ENCODE data around the gene GDPD5.

DNA sequence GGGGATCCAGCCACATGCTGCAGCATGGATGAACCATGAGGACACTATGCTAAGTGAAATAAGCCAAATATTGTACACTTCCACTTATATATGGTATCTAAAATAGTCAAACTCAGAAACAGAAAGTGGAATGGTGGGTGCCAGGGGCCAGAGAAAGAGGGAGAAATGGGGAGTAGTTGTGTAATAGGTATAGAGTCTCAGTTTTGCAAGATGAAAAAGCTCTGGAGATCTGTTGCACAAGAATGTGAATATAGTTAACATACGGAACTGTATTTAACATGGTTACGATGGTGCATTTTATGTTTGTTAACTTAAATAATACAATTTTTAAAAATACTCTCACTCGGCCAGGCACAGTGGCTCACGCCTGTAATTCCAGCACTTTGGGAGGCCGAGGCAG lies 21.2 kb downstream of the GDPD5 start:
- TF ChIP-seq, protein P1, sequence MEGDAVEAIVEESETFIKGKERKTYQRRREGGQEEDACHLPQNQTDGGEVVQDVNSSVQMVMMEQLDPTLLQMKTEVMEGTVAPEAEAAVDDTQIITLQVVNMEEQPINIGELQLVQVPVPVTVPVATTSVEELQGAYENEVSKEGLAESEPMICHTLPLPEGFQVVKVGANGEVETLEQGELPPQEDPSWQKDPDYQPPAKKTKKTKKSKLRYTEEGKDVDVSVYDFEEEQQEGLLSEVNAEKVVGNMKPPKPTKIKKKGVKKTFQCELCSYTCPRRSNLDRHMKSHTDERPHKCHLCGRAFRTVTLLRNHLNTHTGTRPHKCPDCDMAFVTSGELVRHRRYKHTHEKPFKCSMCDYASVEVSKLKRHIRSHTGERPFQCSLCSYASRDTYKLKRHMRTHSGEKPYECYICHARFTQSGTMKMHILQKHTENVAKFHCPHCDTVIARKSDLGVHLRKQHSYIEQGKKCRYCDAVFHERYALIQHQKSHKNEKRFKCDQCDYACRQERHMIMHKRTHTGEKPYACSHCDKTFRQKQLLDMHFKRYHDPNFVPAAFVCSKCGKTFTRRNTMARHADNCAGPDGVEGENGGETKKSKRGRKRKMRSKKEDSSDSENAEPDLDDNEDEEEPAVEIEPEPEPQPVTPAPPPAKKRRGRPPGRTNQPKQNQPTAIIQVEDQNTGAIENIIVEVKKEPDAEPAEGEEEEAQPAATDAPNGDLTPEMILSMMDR (IDR thresholded peaks at IDR 0.05), result no peak
- no peak for TF ChIP-seq EZH2 (IDR thresholded peaks at IDR 0.05; ENCODE audit: borderline replicate concordance, insufficient read depth, low read depth, low read length, poor library complexity, severe bottlenecking)
